MG63 (cell line): Measurements from ENCODE around the gene TENT4A. TPM values are rescaled to one million over a fixed set of nuclear protein-coding genes. Genes with fewer than 3 reads are reported as not detected.

Experiments used
- total RNA-seq: library from RNA; depleted of rRNA; stranded (reverse); fragments of >200 nt; shearing (Covaris generic); gene quantifications from 2 replicates; pipeline ENCODE4 v1.2.3, GENCODE V29; 2014; ENCODE audit warnings: low replicate concordance; rRNA removed

The TENT4A gene
- total RNA-seq, 1 experiment from 2014 or later, result 9.9 TPM

Other genes with a start within 250 kb of the TENT4A start
- gene NSUN2, start 80.4 kb upstream of the TENT4A start, total RNA-seq, result 74.4 and 90.4 TPM in 2 replicates
- 12.1 and 32.2 TPM in 2 replicates for gene SRD5A1, start 80.0 kb upstream of the TENT4A start, total RNA-seq